NCI-H446 treated with DMSO at 0.1 percent for 48 hours (cell line): ENCODE data around the gene ANGPTL8.

ENCODE experiments used
- DNase-seq: peaks from one replicate; lab custom pipeline; 2025; lab: John Stamatoyannopoulos, UW

The ANGPTL8 gene

GRCh38 chr19:11291415-11291814 is 52.0 kb downstream of the ANGPTL8 start:
- DNase-seq = no peak
